Fibroblast of villous mesenchyme (primary cell): ENCODE results near the gene MAP4K4. TPM values are rescaled to one million over a fixed set of nuclear protein-coding genes. Genes with fewer than 3 reads are reported as not detected.

Experiments
- DNase-seq: peaks from one replicate; pipeline ENCODE4 v3.0.0-alpha.2; 2010; ENCODE audit warnings: low read depth
- H3K4me3 ChIP-seq: 2 replicates; pipeline ENCODE4 v1.5.1; 2011; ENCODE audit warnings: low read depth, mild to moderate bottlenecking, low read length
- CTCF ChIP-seq: IDR thresholded peaks from 2 replicates; pipeline ENCODE4 v1.5.1; 2012; ENCODE audit warnings: low read depth, mild to moderate bottlenecking, low read length; ENCODE audit not compliant: insufficient read depth
- total RNA-seq: library from RNA; depleted of rRNA; stranded (reverse); fragments of >200 nt; gene quantifications from 2 replicates; pipeline ENCODE4 v1.2.3, GENCODE V29; 2012

MAP4K4 gene
- total RNA-seq, 1 donor = 95.0 TPM

GRCh38 chr2:101895039-101895438 lies 197.5 kb downstream of the MAP4K4 start:
- TF ChIP-seq CTCF = no peak
- DNase-seq = no peak
- H3K4me3 ChIP-seq = no peak overlapping the region

- no peak for TF ChIP-seq CTCF
- no peak for DNase-seq
- H3K4me3 ChIP-seq = no peak overlapping the region
Measured at GRCh38 chr2:101895819-101896322, 198.4 kb downstream of the MAP4K4 start.

GRCh38 chr2:101897301-101897700 lies 199.8 kb downstream of the MAP4K4 start:
- H3K4me3 ChIP-seq = no peak overlapping the region
- no peak for DNase-seq
- no peak for TF ChIP-seq CTCF

- no peak for DNase-seq
- H3K4me3 ChIP-seq = no peak overlapping the region
- TF ChIP-seq CTCF = no peak
Measured at GRCh38 chr2:101899265-101899664, 201.8 kb downstream of the MAP4K4 start.

- no peak for TF ChIP-seq CTCF
- no peak for DNase-seq
- H3K4me3 ChIP-seq = no peak overlapping the region
Measured at GRCh38 chr2:101899871-101900270, 202.4 kb downstream of the MAP4K4 start.

GRCh38 chr2:101900375-101900774 lies 202.9 kb downstream of the MAP4K4 start:
- DNase-seq = no peak
- no peak overlapping the region for H3K4me3 ChIP-seq
- no peak for TF ChIP-seq CTCF

GRCh38 chr2:101901241-101901640 lies 203.7 kb downstream of the MAP4K4 start:
- no peak for DNase-seq
- no peak overlapping the region for H3K4me3 ChIP-seq
- TF ChIP-seq CTCF = no peak
